Lung (tissue), 12 donors: Measurements from ENCODE around the gene VCAM1. TPM values are rescaled to one million over a fixed set of nuclear protein-coding genes. Genes with fewer than 3 reads are reported as not detected.

Source experiments
- ATAC-seq: fragments of 200-7000 bp; cut with Tn5 transposase; one replicate; pipeline ENCODE4 v1.9.1; 2020; ENCODE audit warnings: moderate number of reproducible peaks; ENCODE audit not compliant: insufficient read depth, low FRiP score
- DNase-seq, 3 donors: peaks; one replicate each; pipeline ENCODE4 v3.0.0-alpha.2; 2013 to 2017
- H3K27ac ChIP-seq, 2 donors: one replicate each; pipeline ENCODE4 v1.5.1; 2013; ENCODE audit warnings: mild to moderate bottlenecking in 2 of 2, moderate library complexity in 2 of 2, control low read depth in 1 of 2, inconsistent platforms in 1 of 2, low read depth in 1 of 2, low read length in 1 of 2
- H3K27me3 ChIP-seq, 3 donors: one replicate each; pipeline ENCODE4 v1.5.1; 2013; ENCODE audit warnings: low read length in 2 of 3; ENCODE audit not compliant: control insufficient read depth in 3 of 3, insufficient read depth in 3 of 3
- H3K36me3 ChIP-seq, 4 donors: one replicate each; pipeline ENCODE4 v1.5.1; 2013; ENCODE audit warnings: low read length in 4 of 4, mild to moderate bottlenecking in 1 of 4, moderate library complexity in 1 of 4; ENCODE audit not compliant: control insufficient read depth in 4 of 4, insufficient read depth in 4 of 4
- H3K4me1 ChIP-seq, 5 donors: one replicate each; pipeline ENCODE4 v1.5.1; 2013; ENCODE audit warnings: low read length in 5 of 5, mild to moderate bottlenecking in 2 of 5, moderate library complexity in 1 of 5; ENCODE audit not compliant: control insufficient read depth in 5 of 5, insufficient read depth in 5 of 5
- H3K4me3 ChIP-seq: one replicate; pipeline ENCODE4 v1.5.1; 2013; ENCODE audit warnings: mild to moderate bottlenecking, control low read depth, moderate library complexity
- H3K9ac ChIP-seq, 2 donors: one replicate each; pipeline ENCODE4 v1.5.1; 2013; ENCODE audit warnings: low read length in 2 of 2, control low read depth in 1 of 2; ENCODE audit not compliant: insufficient read depth in 1 of 2
- H3K9me3 ChIP-seq, 4 donors: one replicate each; pipeline ENCODE4 v1.5.1; 2013; ENCODE audit warnings: low read length in 3 of 4, mild to moderate bottlenecking in 1 of 4, moderate library complexity in 1 of 4; ENCODE audit not compliant: control insufficient read depth in 4 of 4, insufficient read depth in 3 of 4
- WGBS, 2 donors: extraction: QIAGEN DNeasy Blood & Tissue Kit; methylation state at CpG; one replicate each; pipeline ENCODE4 v1.1.7; 2013; 5-methylcytosine and 5-hydroxymethylcytosine counted together
- polyA plus RNA-seq, 2 donors: library from polyadenylated mRNA; stranded (reverse); fragments of 200-250 nt; gene quantifications; one replicate each; pipeline ENCODE4 v1.2.1, GENCODE V29; 2013
- total RNA-seq, 2 donors: library from RNA; depleted of rRNA in 1 of 2; stranded (reverse); fragments of >200 nt in 1 of 2; gene quantifications; one replicate each; pipeline ENCODE4 v1.2.1, GENCODE V29; 2014 to 2021
- TF ChIP-seq, protein P1 (sequence below): IDR thresholded peaks from 2 replicates; pipeline ENCODE4 v1.5.1; 2012; ENCODE audit warnings: mild to moderate bottlenecking; ENCODE audit errors: control extremely low read depth, extremely low read depth
- donor health status: control.
- donor health status: control.
- donor health status: Bipolar disorder and iron deficiency.
- donor health status: healthy.
- donor health status: DM: yes; HTN: yes; CAD: no.

VCAM1 gene
- total and polyA plus RNA-seq, 4 donors = 7.6 to 68.9 (median 7.9) TPM

DNA sequence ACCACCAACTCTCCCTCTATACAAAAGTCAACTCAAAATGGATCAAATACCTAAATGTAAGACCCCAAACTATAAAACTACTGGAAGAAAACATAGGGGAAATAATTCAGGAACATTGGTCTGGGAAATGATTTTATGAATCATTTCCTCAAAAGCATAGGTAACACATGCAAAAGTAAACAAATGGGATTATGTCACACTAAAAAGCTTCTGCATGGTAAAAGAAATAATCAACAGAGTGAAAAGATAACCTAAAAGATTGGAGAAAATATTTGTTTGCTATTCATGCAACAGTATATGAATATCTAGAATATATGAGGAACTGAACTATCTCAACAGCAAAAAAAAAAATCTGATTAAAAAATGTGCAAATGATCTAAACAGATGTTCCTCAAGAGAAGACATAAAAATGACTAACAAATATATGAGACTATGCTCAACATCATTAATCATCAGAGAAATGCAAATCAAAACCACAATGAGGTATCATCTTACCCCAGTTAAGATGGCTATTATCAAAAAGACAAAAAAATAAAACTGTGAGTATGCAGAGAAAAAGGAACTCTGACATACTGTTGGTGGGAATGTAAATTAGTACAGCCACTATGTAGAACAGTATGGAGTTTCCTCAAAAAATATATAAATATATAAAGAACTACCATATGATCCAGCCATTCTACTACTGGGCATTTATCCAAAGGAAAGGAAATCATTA is 47.8 kb downstream of the VCAM1 start:
- Histone ChIP-seq H3K36me3 (no peaks in the 10 kb centered on the region), H3K27ac (no peak overlapping the region), H3K9ac (no peak overlapping the region), H3K27me3 (no peaks in the 10 kb centered on the region), H3K4me1 (peaks cover 0 to 11% (median 0%) of the 10 kb centered on the region in 5 donors), H3K9me3 (no peaks in the 10 kb centered on the region), H3K4me3 (no peak overlapping the region)
- no peak for ATAC-seq
- TF ChIP-seq, protein P1, sequence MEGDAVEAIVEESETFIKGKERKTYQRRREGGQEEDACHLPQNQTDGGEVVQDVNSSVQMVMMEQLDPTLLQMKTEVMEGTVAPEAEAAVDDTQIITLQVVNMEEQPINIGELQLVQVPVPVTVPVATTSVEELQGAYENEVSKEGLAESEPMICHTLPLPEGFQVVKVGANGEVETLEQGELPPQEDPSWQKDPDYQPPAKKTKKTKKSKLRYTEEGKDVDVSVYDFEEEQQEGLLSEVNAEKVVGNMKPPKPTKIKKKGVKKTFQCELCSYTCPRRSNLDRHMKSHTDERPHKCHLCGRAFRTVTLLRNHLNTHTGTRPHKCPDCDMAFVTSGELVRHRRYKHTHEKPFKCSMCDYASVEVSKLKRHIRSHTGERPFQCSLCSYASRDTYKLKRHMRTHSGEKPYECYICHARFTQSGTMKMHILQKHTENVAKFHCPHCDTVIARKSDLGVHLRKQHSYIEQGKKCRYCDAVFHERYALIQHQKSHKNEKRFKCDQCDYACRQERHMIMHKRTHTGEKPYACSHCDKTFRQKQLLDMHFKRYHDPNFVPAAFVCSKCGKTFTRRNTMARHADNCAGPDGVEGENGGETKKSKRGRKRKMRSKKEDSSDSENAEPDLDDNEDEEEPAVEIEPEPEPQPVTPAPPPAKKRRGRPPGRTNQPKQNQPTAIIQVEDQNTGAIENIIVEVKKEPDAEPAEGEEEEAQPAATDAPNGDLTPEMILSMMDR = no peak
- no peak for DNase-seq

DNA sequence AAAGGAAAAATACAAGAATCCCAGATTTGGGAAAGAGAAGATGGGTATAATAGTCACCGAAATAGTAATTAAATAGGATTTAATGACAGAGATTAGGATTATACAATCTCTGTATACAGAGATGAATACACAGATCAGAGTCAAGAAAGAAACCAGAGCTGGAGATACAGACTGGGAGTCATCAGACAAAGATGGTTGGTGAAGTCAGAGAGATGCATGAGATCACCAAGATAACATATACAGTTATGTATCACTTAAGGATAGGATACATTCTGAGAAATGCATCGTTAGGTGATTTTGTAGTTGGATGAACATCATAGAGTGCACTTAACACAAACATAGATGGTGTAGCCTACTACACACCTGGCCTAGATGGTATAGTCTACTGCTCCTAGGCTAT is 49.8 kb downstream of the VCAM1 start:
- no peaks in the 10 kb centered on the region for H3K9me3 ChIP-seq
- no peaks in the 10 kb centered on the region for H3K27me3 ChIP-seq
- WGBS, 2 donors = 95% methylated on average over 2 of the region's 2 CpGs
- H3K36me3 ChIP-seq = no peaks in the 10 kb centered on the region
- H3K9ac ChIP-seq = no peak overlapping the region
- H3K27ac ChIP-seq = no peak overlapping the region
- ATAC-seq (no peak), DNase-seq (no peak)
- no peak overlapping the region for H3K4me3 ChIP-seq
- peaks cover 0 to 11% (median 0%) of the 10 kb centered on the region in 5 donors for H3K4me1 ChIP-seq
- TF ChIP-seq, protein P1 = no peak

DNA sequence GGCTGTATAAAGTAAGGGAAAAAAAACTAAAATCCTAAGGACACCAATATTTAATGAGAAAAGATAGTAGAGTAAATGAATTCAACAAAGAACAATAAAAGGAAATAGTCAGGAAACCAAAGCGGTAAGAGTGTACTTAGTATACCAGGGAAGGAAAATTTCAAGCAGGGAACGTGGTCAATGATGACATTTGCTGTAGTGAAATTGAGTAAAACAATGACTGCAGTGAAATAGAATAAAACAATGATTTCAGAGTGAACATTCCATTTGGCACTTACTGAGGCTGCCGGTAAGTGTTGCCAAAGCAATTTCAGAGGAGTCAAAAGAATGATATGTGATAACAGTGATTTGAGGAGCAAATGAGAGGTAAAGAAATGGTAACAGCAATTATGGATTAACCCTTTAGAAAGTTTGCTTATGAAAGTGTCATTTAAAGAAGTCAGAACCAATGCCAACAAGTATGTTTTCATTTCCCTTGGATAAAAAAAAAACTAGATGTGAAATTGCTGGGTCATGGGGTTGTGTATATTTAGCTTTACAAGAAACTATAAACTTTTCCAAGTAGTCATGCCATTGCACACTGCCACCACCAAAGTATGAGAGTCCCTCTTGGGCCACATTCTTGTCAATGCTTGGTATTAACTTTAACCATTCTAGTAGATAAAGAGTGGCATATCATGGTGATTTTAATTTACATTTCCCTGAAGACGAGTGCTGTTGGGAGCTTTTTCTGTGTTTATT is 50.5 kb downstream of the VCAM1 start:
- H3K27me3 ChIP-seq = no peaks in the 10 kb centered on the region
- no peaks in the 10 kb centered on the region for H3K9me3 ChIP-seq
- peaks cover 0 to 11% (median 0%) of the 10 kb centered on the region in 5 donors for H3K4me1 ChIP-seq
- TF ChIP-seq, protein P1 = no peak
- ATAC-seq (no peak), DNase-seq (peak in 2 of 3 donors; percentile 17 to 19)
- no peak overlapping the region for H3K4me3 ChIP-seq
- no peak overlapping the region for H3K27ac ChIP-seq
- WGBS, 2 donors = 48 to 59% methylated on average over 4 of the region's 4 CpGs
- H3K9ac ChIP-seq = no peak overlapping the region
- H3K36me3 ChIP-seq = no peaks in the 10 kb centered on the region
